Peyer's patch (tissue), 4 donors: Measurements from ENCODE around the gene CCDC6. TPM values are rescaled to one million over a fixed set of nuclear protein-coding genes. Genes with fewer than 3 reads are reported as not detected.
"Not testable (repeated sequence)": the region's sequence is repeated elsewhere in the genome, so short reads cannot be mapped to it uniquely, and the experiment has no call there.

Experiments
- DNase-seq, 3 donors: peaks; one replicate each; pipeline ENCODE4 v3.0.0-alpha.2; 2017 to 2019
- H3K27ac ChIP-seq, 4 donors: fragments of 200-600 bp; sonication (generic); one replicate each; pipeline ENCODE4 v1.5.1; 2016 to 2019
- H3K27me3 ChIP-seq, 2 donors: fragments of 200-600 bp; sonication (generic); one replicate each; pipeline ENCODE4 v1.5.1; 2019
- H3K36me3 ChIP-seq, 3 donors: fragments of 200-600 bp; sonication (generic); one replicate each; pipeline ENCODE4 v1.5.1; 2016 to 2019
- H3K4me1 ChIP-seq, 4 donors: fragments of 200-600 bp; sonication (generic); one replicate each; pipeline ENCODE4 v1.5.1; 2016 to 2019
- H3K4me3 ChIP-seq, 4 donors: fragments of 200-600 bp; sonication (generic); 1 replicate in 3 of 4; 2 replicates in 1 of 4; pipeline ENCODE4 v1.5.1; 2016 to 2019; ENCODE audit warnings: mild to moderate bottlenecking in 1 of 4
- H3K9me3 ChIP-seq, 4 donors: fragments of 200-600 bp; sonication (generic); one replicate each; pipeline ENCODE4 v1.5.1; 2016 to 2019; ENCODE audit warnings: mild to moderate bottlenecking in 1 of 4
- CTCF ChIP-seq, 6 experiments: fragments of 450-650 bp in 4 of 6; fragments of 200-600 bp in 2 of 6; sonication (generic) in 1 of 6; IDR thresholded peaks; one replicate each; pipeline ENCODE4 v1.5.1; 2017 to 2019; ENCODE audit warnings: antibody characterized with exemption in 6 of 6, mild to moderate bottlenecking in 3 of 6, moderate library complexity in 1 of 6
- POLR2A ChIP-seq, 2 donors: fragments of 450-650 bp; IDR thresholded peaks; one replicate each; pipeline ENCODE4 v1.5.1; 2017; ENCODE audit warnings: antibody characterized with exemption in 2 of 2, mild to moderate bottlenecking in 2 of 2, moderate library complexity in 2 of 2
- total RNA-seq, 4 donors: library from RNA; depleted of rRNA; stranded (reverse); fragments of >200 nt; gene quantifications; one replicate each; pipeline ENCODE4 v1.1.0, GENCODE V29; 2016

Gene CCDC6
- total RNA-seq = 10 to 100 TPM; 41.8 to 49.6 (median 48.6) TPM

DNA sequence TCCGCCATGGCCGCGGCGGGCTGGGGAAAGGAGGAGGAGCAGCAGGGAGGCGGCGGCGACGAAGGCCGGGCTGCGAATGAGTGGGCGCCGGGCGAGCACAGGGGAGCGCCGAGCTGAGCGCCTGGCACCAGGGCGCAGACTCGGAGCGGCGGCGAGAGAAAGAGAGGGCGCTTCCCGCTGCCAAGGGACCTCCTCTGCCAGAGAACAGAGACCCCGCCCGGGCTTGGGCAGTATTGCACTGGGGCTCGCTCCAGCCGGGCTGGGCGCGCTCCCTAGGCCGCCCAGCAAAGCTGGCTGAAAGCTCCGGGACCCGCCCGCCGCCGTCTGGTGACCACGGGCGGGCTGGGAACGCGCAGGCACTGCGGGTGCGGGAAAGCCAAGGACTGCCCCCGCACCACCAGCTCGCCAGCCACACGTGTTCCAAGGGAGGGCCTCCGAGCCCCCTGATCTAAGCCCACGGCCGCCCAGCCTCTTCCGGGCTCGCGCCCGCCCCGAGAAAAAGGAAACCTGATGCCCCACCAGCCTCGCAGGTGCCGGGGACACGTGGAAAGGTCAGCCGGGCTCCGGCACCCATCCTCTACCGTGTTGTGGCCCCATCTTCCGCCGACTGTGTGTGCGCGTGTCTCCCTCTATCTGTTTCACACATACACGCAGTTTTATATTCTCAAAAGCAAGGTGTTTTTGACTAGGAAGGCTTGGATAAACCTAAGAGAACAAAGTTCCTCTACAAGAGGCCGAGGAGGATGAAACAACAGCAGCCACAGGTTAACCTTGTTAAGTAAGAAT, at the start of gene CCDC6:
TSS of gene CCDC6 (minus strand) at position 140 of the 786 bp plus-strand sequence. CDS start at position 8, 132 bp downstream.
- peak within 1 kb of the TSS; percentile 65 to 96 (median 88) for H3K4me3 ChIP-seq
- no peaks in the 10 kb centered on the region for H3K9me3 ChIP-seq
- no peaks in the 10 kb centered on the region for H3K27me3 ChIP-seq
- peaks cover 0 to 32% (median 7%) of the 10 kb centered on the region in 4 donors for H3K4me1 ChIP-seq
- H3K27ac ChIP-seq = peak within 1 kb of the TSS; percentile 90 to 95 (median 94)
- TF ChIP-seq POLR2A (IDR thresholded peaks at IDR 0.05) (peak; percentile 86 to 95), CTCF (IDR thresholded peaks at IDR 0.05) (peak; percentile 59 to 87 (median 84))
- H3K36me3 ChIP-seq = no peaks in the 10 kb centered on the region
- peak; percentile 93 to 97 (median 96) for DNase-seq

DNA sequence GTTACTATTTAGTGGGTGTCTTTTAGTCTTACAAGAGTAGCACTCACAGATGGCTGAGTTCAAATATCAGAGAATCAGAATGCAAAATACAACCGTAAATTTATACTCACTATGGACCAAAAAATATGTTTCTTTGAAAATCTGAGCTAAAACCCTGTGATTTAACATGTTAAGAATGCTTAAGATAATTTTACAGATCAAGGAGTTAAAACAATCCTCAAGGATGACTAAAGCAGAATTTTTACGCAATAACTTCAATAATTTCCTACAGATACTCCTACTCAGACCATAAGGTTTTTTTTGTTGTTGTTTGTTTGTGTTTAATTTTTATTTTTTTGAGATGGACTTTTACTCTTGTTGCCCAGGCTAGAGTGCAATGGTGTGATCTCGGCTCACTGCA, 47.9 kb upstream of the CCDC6 start:
- Histone ChIP-seq H3K9me3 (no peaks in the 10 kb centered on the region), H3K4me3 (no peak overlapping the region), H3K27me3 (no peaks in the 10 kb centered on the region), H3K27ac (no peak overlapping the region), H3K36me3 (no peaks in the 10 kb centered on the region), H3K4me1 (no peaks in the 10 kb centered on the region)
- no peak for DNase-seq
- TF ChIP-seq POLR2A (IDR thresholded peaks at IDR 0.05) (no peak), CTCF (IDR thresholded peaks at IDR 0.05) (no peak)

- H3K4me3 ChIP-seq, H3K36me3 ChIP-seq, H3K9me3 ChIP-seq, DNase-seq, H3K27ac ChIP-seq, H3K27me3 ChIP-seq, H3K4me1 ChIP-seq: not testable (repeated sequence)
Observed at GRCh38 chr10:59953711-59954110, 47.4 kb upstream of the CCDC6 start.

DNA sequence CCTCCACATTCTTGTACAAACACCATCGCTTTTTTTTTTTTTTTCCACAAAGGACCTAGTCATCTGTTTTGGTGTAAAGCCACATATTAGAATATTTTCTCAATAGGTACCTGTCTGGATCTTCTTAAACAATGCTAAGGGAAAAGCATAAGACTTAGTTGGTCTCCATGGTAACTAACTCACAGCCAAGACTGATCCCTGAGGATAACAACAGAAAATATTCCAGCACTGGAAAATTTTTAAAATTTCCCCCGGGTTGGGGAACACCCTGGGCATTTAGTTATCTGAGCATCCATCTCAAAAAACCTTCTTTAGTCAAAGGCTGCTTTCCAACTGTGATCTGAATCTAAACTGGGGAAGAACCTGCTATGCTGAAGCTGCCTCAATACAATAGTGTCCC, 43.7 kb upstream of the CCDC6 start:
- H3K9me3 ChIP-seq = no peaks in the 10 kb centered on the region
- H3K4me3 ChIP-seq = no peak overlapping the region
- no peaks in the 10 kb centered on the region for H3K36me3 ChIP-seq
- no peaks in the 10 kb centered on the region for H3K27me3 ChIP-seq
- no peak for DNase-seq
- no peaks in the 10 kb centered on the region for H3K4me1 ChIP-seq
- H3K27ac ChIP-seq = no peak overlapping the region
- TF ChIP-seq CTCF (IDR thresholded peaks at IDR 0.05) (no peak), POLR2A (IDR thresholded peaks at IDR 0.05) (no peak)

GRCh38 chr10:59949608-59950007, 43.3 kb upstream of the CCDC6 start:
- Histone ChIP-seq H3K4me3 (no peak overlapping the region), H3K9me3 (no peaks in the 10 kb centered on the region), H3K4me1 (no peaks in the 10 kb centered on the region), H3K27ac (no peak overlapping the region), H3K36me3 (no peaks in the 10 kb centered on the region), H3K27me3 (no peaks in the 10 kb centered on the region)
- no peak for TF ChIP-seq CTCF (IDR thresholded peaks at IDR 0.05)
- no peak for TF ChIP-seq POLR2A (IDR thresholded peaks at IDR 0.05)
- no peak for DNase-seq

DNA sequence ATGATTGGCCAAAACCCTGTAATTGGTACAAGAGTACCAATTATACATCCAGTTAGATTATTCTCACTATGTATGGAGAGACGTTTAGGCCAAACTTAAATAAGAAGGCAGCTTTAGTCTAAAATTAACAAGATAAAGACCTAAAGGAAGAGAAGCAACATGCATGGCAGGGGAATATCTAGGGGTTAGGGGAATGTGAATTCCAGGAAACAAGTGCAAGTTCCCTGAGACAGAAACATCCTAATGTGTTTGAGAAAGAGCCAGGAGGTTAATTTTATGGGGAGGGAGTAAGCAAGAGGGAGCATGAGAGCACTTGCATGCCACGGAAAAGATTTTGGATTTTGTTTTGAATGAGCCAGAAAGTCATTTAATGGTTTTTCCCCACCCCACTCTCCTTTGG, 39.6 kb upstream of the CCDC6 start:
- Histone ChIP-seq H3K27me3 (no peaks in the 10 kb centered on the region), H3K27ac (no peak overlapping the region), H3K4me3 (no peak overlapping the region), H3K4me1 (no peaks in the 10 kb centered on the region), H3K36me3 (no peaks in the 10 kb centered on the region), H3K9me3 (no peaks in the 10 kb centered on the region)
- TF ChIP-seq POLR2A (IDR thresholded peaks at IDR 0.05) = no peak
- TF ChIP-seq CTCF (IDR thresholded peaks at IDR 0.05) = no peak
- no peak for DNase-seq
